ENCODE measurements around the gene GPRC5B. TPM values are rescaled to one million over a fixed set of nuclear protein-coding genes. Genes with fewer than 3 reads are reported as not detected.
A peak's percentile ranks its signal among the peaks of the same experiment; 100 is the strongest.

GPRC5B gene
- total RNA-seq, 4 donors from 2014 or later: 3.5 to 22.9 (median 6.6) TPM

DNA sequence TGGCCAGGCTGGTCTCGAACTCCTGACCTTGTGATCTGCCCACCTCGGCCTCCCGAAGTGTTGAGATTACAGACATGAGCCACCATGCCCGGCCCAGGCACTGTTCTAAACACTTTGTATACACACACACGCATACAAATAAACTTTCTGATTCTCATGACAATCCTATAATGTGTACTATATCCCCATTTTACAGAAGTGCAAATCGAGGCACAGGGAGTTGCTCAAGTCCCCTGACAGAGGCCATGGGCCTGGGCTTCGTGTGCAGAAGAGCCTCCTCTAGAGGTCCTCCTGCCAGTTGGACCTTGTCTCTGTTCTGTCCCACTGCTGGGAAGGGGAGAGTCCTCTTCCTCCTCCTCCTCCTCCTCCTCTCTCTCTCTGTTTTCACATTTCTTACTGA lies 9.9 kb upstream of the GPRC5B start:
- H3K36me3 ChIP-seq: no peaks in the 10 kb centered on the region
- DNase-seq: no peak
- H3K4me1 ChIP-seq: no peaks in the 10 kb centered on the region
- H3K27ac ChIP-seq: no peak overlapping the region
- H3K9me3 ChIP-seq: no peaks in the 10 kb centered on the region
- H3K27me3 ChIP-seq: no peaks in the 10 kb centered on the region
- TF ChIP-seq, protein P1, sequence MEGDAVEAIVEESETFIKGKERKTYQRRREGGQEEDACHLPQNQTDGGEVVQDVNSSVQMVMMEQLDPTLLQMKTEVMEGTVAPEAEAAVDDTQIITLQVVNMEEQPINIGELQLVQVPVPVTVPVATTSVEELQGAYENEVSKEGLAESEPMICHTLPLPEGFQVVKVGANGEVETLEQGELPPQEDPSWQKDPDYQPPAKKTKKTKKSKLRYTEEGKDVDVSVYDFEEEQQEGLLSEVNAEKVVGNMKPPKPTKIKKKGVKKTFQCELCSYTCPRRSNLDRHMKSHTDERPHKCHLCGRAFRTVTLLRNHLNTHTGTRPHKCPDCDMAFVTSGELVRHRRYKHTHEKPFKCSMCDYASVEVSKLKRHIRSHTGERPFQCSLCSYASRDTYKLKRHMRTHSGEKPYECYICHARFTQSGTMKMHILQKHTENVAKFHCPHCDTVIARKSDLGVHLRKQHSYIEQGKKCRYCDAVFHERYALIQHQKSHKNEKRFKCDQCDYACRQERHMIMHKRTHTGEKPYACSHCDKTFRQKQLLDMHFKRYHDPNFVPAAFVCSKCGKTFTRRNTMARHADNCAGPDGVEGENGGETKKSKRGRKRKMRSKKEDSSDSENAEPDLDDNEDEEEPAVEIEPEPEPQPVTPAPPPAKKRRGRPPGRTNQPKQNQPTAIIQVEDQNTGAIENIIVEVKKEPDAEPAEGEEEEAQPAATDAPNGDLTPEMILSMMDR (IDR thresholded peaks at IDR 0.05): no peak
- no peak for TF ChIP-seq POLR2A (IDR thresholded peaks at IDR 0.05)
- no peak overlapping the region for H3K4me3 ChIP-seq

DNA sequence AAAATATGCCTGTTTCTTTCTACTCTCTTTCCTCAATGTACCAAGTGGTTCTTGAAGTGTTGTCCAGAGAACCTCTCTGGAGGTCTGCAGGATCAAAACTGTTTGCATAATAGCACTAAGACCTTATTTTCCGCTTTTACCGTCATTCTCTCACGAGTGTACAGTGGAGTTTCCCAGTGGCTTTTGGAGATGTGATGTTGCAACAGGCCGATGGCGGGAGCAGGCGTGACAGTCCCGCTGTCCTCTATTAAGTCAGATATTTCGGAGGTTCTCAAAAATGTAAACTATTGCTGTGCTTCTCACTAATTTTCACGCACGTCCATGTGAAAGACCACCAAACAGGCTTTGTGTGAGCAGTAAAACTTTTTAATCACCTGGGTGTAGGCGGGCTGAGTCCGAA lies 8.3 kb upstream of the GPRC5B start:
- Histone ChIP-seq H3K4me3 (no peak overlapping the region), H3K4me1 (no peaks in the 10 kb centered on the region), H3K27me3 (no peaks in the 10 kb centered on the region), H3K9me3 (no peaks in the 10 kb centered on the region), H3K27ac (no peak overlapping the region), H3K36me3 (no peaks in the 10 kb centered on the region)
- no peak for DNase-seq
- TF ChIP-seq, protein P1 (IDR thresholded peaks at IDR 0.05): no peak
- TF ChIP-seq POLR2A (IDR thresholded peaks at IDR 0.05): no peak

DNA sequence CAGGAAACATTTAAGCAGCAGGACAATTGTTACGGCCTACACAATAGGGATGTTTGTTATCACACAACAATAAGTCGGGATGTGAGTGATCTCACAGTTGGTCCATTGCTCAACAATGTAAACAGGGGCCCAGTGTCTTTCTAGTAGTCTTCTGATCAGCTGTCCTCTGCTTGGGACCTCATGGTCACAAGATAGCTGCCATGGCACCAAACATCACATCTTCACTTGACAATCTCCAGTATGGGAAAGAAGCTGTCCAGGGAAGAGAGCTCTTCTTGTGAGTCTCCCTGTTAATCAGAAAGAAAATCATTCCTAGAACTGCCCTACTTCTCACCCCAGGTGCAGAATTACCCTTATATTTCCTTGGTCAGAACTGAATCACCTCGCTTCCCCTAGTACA lies 6.3 kb upstream of the GPRC5B start:
- Histone ChIP-seq H3K36me3 (no peaks in the 10 kb centered on the region), H3K9me3 (no peaks in the 10 kb centered on the region), H3K27me3 (no peaks in the 10 kb centered on the region), H3K27ac (no peak overlapping the region), H3K4me3 (no peak overlapping the region), H3K4me1 (peaks cover 0 to 3% (median 1%) of the 10 kb centered on the region in 4 donors)
- no peak for TF ChIP-seq POLR2A (IDR thresholded peaks at IDR 0.05)
- TF ChIP-seq, protein P1 (IDR thresholded peaks at IDR 0.05): no peak
- no peak for DNase-seq

DNA sequence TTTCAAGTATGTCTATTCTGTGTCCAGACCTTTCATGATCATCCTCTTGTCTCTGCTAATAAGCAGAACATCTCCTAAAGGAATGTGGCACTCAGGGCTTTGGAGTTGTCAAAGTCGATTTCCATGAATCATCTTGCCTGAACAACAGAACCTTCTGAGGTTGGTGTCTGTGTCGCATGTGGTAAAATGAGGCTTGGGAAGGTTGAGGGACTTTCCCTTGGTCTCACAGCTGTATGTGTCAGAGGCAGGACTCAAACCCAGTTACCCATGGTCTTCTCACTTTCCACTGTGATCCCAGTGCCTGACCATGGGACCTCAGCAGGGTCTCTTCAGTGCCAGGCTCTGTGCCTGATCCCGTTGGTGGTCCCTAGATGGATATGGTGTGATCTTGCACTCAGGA lies 4.2 kb upstream of the GPRC5B start:
- TF ChIP-seq, protein P1 (IDR thresholded peaks at IDR 0.05): no peak
- no peak for TF ChIP-seq POLR2A (IDR thresholded peaks at IDR 0.05)
- H3K27ac ChIP-seq: no peak overlapping the region
- peaks cover 2 to 21% (median 14%) of the 10 kb centered on the region in 4 donors for H3K4me1 ChIP-seq
- no peaks in the 10 kb centered on the region for H3K36me3 ChIP-seq
- no peaks in the 10 kb centered on the region for H3K9me3 ChIP-seq
- no peak for DNase-seq
- peaks cover 0 to 4% of the 10 kb centered on the region in 2 donors for H3K27me3 ChIP-seq
- H3K4me3 ChIP-seq: no peak overlapping the region

DNA sequence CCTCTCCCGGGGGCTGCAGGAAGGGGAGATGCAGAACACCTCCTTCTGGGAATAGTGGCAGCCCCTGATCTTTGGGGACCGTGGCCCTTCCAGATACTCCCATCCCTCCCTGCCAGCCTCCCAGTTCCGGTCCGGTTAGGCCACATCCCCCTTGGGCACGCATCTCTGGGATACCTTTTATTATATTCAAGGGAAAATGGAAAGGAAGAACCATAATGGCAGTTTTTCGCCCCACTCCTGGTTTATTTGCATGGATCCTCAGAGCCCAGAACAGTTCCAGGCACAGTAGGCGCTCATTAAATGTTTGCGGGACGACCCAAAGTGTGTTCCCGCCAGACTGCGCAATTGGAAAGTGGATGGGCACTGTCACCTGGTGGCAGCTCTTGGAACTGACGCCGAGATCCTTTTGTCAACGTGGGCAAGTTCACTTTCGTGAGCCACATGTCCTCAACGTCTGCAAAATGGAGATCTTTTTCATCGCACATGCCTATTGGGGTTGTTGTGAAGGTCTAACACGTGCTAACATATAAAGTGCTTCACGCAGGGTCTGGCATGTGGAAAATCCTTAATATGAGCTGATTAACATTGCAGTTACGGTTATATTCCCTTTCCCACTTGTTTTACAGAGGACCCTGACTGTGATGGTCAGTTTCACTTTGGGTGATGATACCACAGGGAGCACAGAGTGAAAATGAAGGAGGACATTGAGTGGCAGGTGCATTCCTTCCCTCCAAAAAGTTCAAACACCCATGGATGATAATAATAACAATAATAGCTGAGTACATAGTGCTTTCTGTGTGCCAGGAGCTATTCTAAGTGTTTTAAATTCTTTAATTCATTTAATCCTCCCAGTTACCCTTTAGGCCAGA lies 1.7 kb upstream of the GPRC5B start:
- Histone ChIP-seq H3K4me3 (peak overlapping the region in 3 of 4 donors; percentile 39 to 69 (median 47)), H3K27me3 (peaks cover 0 to 9% of the 10 kb centered on the region in 2 donors), H3K9me3 (no peaks in the 10 kb centered on the region), H3K36me3 (no peaks in the 10 kb centered on the region), H3K27ac (peak overlapping the region in 1 of 4 donors; percentile 17), H3K4me1 (peaks cover 2 to 26% (median 16%) of the 10 kb centered on the region in 4 donors)
- TF ChIP-seq, protein P1 (IDR thresholded peaks at IDR 0.05): peak; percentile 91 to 99 (median 98)
- no peak for TF ChIP-seq POLR2A (IDR thresholded peaks at IDR 0.05)
- DNase-seq: peak; percentile 61 to 89 (median 84)
